Hematopoietic multipotent progenitor cell treated with erythropoietin and hydrocortisone succinate and interleukin-3 and kit ligand, for 6 days (in vitro differentiated cells): ENCODE results near the gene RAB28.

Source experiments
- DNase-seq: peaks from one replicate; pipeline ENCODE4 v3.0.0-alpha.2; 2015

RAB28 gene

DNA sequence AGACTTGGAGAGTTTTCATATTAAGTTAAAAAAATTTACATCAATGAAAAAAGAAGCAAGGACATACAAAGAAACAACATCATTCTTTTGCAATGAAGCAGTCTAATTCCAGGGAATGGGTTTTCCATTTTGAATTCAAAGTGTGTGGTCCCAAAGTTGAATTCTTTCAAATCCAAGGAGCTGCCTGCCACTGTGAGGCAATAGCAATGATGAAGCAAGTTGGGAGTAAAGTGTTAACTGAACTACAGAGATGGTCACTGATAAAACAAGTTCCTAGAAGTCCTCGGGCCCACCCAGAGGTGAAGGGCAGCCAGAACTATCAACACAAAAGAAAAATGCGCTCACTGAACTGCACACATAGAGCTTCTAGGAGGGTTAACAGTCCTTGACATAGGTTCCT is 115.9 kb downstream of the RAB28 start:
- peak; percentile 76 for DNase-seq

DNA sequence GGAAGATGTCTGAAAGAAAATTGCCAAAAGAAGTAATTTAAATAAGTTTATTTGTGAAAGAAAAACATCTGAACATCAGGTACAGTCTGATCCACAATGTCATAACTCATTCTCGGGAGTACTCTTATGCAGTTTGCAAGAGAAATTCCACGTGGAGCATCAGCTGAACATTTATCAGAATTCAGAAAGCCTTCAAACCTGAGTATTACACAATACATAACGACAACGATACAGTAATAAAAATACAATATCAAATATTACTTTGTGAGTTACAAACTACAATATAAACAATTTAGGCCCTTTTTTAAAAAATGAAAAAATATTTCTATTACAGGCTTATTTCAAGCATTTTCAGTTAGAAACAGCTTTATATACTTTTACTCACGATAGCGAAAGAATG is 116.4 kb downstream of the RAB28 start:
- no peak for DNase-seq

DNA sequence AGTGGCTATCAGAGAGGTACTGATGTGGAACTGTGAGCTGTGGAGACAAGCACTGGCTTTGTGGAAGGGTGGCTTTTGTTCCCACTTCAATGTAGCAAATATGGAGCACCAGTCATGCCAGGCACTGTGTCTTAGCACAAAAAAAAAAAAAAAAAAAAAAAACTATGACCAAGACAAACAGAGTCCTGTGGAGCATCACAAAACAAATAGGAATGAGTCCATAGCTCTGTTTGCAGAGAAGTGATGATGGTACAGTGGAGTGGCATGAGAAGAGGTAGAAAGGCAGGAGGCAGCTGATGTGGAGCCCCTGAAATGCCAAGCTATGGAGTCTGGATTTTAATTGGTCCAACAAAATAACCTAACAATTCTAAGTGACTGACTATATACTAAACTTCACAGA is 116.9 kb downstream of the RAB28 start:
- no peak for DNase-seq

DNA sequence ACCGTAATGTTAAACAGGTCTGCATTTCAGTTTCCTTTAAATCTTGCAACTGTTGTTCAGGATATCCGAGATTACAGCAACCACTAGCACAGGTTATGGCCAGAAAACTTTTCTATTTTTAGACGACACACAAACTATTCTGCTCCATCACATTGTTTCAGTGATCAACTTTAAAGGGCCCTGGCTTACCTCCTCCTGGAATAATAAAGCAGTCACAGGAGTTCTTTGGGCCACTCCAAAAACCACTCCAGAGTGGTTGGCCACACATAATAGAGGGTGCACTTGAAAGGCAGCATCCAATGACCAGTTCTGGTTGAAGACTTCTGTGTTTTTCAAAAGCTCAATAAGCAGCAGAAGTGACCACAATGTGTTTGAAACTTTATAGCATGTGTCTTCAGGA is 118.9 kb downstream of the RAB28 start:
- DNase-seq = no peak

DNA sequence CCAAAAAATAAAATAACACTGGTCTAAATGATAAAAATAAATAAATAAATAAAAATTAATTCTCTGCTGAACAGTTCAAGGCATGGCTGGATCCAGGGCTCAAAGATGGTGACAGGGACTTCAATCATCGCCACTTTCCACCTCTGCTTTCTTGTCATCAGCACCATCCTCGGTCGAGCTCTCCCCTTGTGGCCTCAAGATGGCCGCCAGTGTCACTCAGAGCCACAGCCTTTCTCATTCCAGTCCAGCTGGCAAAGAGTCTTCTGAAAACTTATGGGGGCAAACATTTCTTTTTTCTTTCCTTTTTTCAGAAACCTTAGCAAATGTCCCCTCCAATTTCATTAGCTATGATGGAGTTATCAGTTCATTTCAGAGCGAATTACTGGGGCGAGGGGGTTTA is 119.5 kb downstream of the RAB28 start:
- DNase-seq = no peak

DNA sequence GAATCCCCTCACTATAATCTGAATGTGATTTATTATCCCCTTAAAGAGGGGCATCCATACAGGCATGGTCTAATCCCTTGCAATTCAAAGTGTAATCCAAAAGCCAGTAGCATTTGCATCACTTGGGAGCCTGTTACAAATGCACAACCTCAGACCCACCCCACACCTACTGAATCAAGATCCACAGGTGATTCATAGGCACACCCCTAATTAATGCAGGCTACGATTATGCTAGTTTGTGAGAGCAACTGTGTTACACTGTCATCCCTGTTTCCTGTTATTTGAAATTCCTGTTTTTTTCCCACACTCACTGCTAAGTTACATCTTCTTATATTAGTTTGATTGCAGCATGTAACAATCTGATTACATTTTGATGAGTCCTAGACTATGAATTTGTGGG is 120.0 kb downstream of the RAB28 start:
- no peak for DNase-seq

DNA sequence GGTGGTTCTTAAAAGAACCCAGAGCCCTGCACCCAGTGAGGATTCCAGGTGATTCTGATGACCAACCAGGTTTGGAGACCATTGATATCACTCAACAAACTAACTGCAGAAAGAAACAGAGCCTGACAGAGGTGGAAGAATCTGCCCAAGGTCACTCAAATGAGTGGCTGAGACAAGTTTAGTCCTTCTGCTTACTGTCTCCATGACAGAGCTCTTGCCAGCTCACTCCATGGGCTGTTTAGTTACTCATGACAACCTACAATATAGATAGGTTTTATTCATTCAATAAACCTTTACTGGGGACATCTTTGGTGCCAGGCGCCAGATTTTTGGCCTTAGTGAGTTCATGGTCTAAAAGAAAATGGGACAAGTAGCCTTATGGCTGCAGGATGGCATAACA is 124.3 kb downstream of the RAB28 start:
- no peak for DNase-seq

DNA sequence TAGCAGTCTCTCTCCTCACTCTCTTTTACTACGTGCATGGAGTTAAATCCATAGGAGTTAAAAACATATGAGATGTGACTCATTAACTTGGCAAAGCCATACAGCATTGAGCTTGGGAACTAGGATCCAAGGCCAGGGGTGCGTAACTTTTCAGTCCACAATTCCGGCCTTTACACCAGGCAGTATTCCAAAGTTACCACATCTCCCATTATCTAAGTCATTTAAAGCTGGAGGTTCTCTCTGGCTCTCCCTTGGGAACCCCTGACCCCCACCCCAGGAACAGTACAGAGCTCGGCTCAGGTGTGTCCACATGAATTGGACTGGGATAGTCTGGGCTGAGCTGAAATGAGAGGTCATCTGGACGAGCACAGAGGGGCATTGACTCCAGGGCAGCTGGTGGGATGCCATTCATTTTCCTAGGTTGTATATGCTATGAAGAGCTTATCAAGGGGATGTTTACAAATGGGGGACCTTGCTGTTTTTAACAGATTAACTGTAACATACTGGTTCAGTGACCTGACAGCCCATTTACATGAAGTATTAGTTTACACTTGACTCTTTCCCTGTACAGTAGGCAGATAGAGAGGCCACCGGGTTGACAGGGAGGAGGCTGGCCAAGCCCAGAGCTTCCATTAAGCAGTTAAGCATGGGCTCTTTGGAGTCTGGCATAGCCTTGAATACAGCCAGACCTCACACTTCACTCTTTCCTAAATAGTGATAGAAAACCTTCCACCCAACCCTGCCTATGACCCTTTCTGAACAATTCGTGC is 128.8 kb downstream of the RAB28 start:
- DNase-seq = no peak

DNA sequence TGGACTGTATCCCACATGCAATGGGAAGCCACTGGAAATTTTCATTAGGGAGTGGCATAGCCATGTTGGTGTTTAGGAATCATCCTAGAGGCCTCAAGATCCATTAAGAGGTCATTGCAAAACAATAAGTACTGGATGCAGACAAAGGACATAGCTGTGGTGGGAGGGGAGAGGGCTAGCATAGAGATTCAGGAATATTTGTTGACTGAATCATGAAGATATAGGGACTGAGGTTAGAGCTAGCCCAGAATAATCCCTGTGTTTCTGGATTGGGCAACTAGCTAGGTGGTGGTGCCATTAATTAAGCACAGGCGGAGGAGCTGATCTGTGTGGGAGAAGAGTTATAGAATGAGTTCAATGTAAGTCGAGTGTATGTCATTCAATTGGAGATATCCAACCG is 135.0 kb downstream of the RAB28 start:
- DNase-seq = no peak

DNA sequence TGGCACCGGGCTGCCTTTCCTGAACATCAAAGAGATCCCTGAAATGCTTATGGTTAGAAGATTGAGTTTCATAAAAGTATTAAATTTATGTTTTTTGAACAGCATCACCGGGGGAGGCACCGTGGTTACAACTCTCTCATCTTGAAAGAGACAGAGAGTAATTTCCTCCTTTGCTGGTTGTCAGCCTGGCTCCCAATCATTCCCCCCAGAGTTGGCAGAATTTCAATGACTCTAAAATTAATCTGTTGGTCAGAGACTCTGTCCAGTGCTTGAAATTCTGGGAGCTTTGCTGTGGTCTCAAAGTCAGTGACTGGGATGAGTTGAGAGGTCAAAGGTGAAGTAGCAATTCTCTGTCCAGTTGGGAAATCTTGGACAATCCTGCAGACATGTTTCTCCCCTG is 135.9 kb downstream of the RAB28 start:
- no peak for DNase-seq

DNA sequence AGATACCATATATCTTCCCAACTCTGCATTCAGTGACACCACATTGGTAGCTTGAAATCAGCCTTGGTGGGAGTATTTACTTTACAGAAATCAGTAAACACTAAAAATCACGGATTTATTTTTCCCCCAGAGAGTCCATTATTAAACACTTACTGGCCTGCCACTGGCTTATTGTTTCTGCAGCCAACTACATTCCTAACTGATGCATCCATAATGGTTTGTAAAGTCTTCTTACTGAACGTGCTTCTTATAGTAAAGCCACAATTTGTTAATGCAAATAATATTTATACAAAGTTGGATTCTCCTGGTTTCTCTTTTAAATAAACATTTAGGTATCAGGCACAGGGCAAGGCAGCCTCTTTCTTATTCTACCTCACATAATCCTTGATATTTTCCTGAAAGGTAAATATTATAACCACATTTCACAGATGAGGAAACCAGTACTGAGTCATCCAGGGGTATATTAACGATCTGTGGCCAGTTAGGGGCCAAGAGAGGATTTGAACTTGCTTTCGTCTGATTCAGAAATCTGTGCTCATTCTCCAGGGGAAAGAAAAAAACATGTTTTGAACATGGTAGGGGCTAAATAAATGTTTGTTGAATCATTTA is 136.5 kb downstream of the RAB28 start:
- no peak for DNase-seq

DNA sequence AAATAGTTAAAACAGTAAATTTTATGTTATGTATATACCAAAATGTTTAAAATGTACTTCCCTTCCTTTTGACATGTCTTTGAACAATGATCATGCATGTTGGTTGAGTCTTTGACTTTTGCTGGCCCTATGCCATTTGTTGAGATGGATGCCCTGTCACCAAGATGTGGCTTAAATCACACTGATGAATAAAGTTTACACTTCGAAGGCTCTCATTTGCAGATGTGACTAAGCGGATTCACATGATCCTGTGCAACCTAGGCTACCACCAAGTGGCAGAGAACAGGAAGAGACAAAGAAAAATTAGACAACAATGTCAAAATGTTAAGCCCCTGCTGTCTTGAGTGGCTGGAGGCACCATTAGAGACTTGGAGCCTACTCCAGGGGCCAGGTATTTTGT is 139.9 kb downstream of the RAB28 start:
- no peak for DNase-seq

DNA sequence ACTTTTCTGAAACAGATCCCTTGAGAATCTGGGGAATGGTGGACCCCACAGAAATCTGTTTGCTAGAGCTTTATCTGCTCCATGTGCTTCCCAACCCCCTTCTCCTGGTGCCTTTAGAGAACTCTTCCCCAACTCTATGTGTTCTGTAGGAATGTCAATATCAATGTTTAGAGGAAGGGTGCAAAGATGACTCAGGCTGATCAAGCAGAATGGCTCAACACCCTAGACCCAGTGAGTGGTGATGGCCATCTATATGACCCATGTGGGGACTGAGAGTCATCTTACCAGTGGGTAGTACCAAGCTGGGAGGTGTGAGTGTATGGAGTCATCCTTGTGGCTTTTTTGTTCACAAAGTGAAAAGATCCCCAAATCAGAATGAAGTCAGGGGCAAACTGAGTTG is 143.5 kb downstream of the RAB28 start:
- no peak for DNase-seq

DNA sequence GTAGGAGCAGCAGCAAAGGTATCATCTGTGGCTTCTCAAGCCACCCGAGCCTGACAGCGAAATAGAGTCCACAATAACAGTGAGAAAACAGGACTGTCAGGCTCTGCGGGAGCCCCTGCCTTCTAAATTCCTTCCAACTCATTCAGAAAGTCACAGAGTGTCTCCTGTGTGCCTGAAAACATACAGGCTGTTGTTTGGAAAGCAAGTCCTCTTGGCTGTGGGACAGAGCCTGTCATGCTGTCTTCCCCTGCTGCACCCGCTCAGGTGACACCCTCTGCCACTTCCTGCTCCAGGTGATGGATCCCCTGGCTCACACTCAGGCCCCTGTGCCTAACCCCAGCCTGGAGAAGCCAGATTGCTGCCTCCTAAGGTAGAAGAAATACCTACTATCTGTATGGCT is 152.3 kb downstream of the RAB28 start:
- DNase-seq = no peak

DNA sequence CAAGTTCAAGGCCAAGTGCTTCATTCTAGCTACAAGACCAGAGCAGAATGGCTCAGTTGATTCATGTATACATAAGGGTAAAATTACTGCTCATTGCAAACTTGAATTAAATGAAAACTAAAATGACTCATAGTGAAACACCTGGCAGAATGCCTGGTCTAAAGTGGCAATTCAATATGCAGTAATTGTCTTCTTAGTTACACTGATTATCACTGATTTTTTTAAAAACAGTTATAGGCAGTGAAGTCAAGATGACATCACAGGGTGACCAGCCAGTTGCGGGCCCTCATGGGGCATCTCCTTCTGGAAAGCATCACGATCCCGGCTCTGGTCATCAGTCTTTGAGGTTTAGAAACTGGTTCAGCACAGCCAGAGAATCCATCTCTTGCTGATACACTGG is 154.2 kb downstream of the RAB28 start:
- no peak for DNase-seq

DNA sequence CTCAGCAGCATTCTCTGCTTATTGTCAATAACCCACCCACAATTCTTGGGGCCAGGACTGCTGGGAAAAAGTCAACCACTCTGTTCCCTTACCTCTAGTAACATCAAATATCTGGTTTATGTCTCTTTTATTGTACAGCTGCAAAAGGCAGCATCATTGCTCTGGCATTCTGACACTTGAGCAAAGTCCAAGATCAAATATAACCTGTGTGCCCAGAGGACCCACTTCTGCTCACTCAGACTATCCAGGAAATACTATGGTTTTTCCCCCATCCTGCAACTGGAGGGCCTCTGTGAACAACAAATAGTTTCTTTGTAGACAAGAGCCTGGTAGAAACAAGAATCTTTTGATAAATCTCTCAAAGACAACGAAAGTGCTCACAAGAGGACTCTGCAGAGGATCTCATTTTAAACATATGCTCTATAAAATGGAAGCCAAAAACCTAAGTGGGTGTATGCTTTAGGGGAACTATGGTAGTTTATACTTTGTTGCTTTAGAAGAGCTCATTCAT is 154.7 kb downstream of the RAB28 start:
- no peak for DNase-seq

DNA sequence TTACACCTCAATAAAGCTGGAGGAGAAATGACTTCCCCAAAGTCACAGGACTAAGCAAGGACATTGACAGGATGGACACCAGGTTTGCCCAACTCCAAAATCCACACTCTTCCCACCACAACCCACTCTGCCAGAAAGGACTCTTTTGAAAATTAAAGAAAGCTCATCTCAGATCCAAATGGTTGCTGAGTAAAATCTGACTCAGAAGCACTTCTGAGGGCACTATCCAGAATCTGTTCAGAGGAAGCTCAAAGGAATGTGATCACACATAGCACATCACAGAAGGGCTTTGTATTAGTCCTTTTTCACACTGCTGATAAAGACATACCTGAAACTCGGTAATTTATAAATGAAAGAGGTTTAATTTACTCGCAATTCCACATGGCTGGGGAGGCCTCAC is 155.5 kb downstream of the RAB28 start:
- no peak for DNase-seq

DNA sequence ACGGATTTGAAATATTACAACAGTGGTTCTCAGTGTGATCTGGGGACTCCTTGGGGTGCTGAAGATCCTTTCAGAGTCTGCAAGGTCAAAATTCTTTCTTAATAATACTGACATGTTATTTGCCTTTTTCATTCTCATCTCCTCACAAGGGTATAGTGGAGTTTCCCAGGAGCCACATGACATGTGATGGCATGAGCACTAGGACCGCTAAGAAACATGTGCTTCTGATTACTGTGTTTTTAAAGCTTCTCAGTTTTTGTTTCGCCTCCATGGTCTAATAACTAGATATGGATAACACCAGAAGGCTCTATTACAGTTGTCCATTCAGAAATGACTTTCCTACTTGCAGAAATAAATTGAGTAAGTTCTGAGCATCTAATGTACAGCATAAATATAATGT is 156.1 kb downstream of the RAB28 start:
- DNase-seq = no peak

DNA sequence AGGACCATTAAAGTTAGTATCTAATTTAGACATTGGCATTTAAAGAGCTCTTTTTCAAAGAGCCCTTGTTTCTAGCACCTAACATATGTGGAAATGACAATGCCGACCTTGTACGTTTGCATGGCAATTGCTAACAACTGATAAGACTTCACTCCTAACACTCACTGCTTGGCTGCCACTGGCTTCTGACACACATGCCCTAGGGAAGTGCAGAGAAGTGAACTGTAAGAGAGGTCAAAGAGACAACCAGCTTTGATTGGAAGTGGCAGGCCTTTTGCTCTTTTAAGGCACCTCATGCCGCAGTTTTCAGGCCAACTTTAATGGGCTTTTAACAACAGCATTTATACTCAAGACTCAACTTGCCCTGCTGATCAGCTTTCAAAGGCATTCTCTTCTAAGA is 158.4 kb downstream of the RAB28 start:
- no peak for DNase-seq

DNA sequence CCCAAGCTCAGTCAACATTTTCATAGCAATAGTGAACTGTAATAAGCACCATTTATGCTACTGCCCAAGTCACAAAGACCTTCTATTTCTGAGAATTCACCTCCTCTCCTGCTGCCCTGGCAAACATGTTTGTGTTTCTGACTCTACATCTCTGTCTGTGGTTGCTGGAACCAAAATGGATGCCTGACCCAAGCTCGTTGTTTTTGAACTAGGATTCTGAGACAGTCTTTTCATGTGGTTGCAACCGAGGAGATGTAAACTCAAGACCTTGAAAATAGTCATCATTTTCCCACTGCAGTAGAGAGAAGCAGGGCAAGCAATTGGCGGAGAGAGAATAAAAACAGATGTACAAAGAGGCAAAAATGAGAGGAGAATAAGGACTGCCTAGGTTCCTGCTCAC is 160.2 kb downstream of the RAB28 start:
- no peak for DNase-seq

DNA sequence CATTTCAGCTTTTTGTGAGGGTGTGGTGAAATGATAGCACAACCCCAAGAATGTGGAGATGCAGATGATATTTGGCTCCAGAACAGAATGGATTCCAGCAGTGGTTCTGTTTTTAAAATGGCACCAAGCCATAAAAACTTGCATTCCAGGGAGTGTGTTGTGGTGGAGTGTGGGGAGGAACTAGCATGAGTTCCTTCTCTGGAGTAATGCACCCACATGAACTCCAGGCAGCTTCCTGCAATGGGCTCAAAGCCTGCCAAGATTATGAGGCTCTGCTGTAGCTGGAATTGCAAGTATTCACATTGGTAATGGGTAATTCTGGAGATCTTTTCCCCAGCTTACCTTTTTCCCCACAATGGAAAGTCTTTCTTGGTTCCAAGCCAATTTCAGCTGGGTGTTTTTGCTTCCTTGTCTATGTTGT is 161.4 kb downstream of the RAB28 start:
- DNase-seq = no peak
